ENCODE measurements around the gene FAM114A1.
A peak's percentile ranks its signal among the peaks of the same experiment; 100 is the strongest.

FAM114A1 gene

GRCh38 chr4:38860788-38861424 is 6.7 kb upstream of the FAM114A1 start:
- peak; percentile 43 for DNase-seq

GRCh38 chr4:38861791-38862190 is 5.8 kb upstream of the FAM114A1 start:
- DNase-seq, result no peak

DNA sequence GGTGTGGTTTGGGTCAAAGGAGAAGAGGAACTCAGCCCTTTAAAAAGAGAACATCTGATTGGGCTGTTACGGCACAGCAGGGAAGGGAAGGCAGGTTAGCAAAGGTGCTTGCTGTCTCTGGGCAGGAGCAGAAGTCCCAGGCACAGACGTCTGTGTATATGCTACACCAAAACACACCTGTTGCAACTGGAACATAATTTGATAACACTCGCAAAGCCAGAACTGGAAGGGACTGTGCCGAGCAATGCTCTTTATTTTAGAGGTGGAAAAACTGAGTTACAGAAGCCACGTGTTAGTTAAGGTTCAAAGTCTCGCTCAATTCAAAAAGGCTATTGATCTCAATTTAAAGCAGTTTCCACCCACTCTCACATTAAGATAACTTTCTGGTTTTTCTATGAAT is 2.2 kb upstream of the FAM114A1 start:
- DNase-seq, result no peak

- DNase-seq, result no peak
Observed at GRCh38 chr4:38866973-38867477, 581 bp upstream of the FAM114A1 start.

GRCh38 chr4:38868059-38868960 is 704 bp downstream of the FAM114A1 start:
- DNase-seq, result peak; percentile 41

- DNase-seq, result peak; percentile 57
Observed at GRCh38 chr4:38869511-38869910, 1.9 kb downstream of the FAM114A1 start.

DNA sequence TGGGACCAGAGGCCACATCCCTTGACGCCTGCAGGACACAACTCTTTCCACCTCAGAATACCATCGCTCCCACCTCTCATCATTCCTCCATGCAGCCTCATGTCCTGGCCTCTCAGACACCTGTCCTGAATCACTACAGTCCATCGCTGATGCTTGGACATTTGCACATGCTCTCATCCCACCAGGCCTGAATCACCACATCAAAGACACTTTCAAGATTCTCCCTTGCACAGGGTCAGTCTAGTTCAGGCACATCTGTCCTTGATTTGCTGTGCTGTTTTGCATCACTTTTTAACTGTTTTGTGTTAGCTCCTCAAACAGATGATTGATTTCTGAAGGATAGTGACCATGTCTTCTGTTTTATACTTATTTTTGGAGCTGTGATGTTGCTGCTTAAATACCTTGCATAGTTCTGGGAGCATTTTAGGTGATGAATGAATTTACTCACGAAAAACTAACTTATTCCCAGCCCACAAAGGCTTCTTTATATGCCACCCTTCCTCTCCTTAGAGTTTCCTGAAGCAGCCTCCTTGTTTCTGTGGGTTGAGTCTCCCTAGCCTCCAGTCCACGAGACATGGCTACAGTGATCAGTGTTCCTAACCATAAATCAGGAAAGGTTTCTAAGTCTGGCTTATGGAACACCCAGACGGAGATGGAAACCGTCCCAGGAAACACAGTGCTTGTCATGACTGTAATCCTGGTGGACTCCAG is 2.6 kb downstream of the FAM114A1 start:
- no peak for DNase-seq

DNA sequence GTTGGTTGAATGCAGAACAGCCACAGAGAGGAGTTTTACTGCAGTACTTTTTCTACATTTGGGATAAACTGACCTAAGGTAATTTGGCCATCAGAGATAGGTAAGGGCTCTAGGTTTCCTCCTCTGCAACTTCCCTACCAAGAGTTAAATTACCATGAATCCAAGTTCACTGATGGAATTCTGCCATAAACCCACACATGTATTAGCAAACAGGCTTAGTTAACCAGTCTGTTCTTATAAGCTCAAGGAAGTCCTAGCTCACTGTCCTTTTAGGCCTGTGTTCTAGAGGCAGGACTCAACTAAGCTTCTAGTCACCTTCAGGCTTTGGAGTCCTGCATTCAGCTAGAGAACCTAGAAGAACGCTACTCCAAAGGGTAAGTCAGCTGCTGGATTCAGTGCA is 4.0 kb downstream of the FAM114A1 start:
- no peak for DNase-seq

DNA sequence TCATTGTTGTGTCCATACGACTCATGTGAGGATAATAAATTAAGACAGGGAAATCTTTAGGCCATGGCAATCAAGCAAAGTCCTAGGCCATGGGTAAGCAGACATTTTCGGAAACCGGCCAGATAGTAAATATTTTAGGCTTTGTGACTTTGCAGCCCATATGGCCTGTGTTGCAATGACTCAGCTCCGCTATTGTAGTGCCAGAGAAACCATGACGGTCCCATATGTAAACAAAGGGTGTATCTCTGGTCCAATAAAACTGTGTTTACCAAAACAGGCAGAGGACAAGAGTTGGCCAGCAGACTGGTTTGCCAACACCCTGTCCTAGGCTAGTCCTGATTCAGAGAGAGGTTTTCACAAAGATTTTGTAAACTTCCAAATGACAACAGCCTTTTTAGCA is 5.0 kb downstream of the FAM114A1 start:
- DNase-seq, result peak; percentile 71

DNA sequence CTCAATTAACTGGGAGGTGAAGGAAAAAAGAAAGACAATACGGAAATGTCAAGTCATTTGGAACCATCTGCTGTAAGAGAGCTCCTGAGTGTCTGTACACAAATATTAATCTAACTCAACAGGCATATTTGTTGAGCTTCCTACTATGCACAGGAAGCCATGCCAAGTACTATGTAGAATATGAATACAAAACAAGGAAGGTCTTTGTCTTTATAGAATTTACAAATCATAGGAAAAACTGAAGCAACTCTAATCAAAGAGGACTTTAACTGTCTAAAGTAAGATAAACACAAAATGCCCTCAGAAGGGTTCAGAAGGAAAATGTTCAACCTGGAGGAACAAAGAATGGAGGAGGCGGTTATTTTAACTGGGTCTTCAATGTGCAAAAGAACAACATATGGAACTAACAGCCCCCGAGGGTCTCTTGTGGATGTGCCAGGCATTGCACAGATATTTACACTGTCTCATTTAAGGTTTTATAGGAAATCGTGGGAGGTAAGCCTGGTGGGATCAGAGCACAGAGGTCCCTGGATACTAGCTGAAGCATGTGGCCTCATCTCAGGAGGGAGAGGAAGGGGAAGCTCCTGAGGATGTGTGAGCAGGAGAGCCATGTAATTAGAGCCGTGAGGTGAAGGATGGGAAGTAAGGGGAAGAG is 5.8 kb downstream of the FAM114A1 start:
- DNase-seq, result no peak

- no peak for DNase-seq
Observed at GRCh38 chr4:38876636-38877035, 9.0 kb downstream of the FAM114A1 start.

- no peak for DNase-seq
Observed at GRCh38 chr4:38884254-38884653, 16.6 kb downstream of the FAM114A1 start.

DNA sequence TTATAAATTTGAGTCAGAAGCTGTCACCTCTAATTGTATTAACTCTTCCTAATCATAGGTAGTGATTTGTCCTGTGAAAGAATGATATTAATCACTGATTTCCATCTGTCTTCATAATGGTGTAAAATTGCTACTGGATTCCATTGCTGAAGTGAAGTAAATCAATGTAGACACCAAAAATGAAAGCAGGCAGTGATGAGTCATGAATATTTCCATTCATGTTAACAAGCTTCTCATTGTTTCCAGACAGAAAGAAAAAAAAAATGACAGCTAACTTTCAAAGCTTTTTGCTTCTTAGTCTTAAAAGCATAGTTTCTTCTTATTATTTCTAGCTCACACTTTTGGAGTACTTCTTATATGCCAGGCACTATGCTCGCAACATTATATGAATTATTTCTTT is 21.5 kb downstream of the FAM114A1 start:
- DNase-seq, result peak; percentile 74

GRCh38 chr4:38891051-38891983 is 23.7 kb downstream of the FAM114A1 start:
- DNase-seq, result no peak

DNA sequence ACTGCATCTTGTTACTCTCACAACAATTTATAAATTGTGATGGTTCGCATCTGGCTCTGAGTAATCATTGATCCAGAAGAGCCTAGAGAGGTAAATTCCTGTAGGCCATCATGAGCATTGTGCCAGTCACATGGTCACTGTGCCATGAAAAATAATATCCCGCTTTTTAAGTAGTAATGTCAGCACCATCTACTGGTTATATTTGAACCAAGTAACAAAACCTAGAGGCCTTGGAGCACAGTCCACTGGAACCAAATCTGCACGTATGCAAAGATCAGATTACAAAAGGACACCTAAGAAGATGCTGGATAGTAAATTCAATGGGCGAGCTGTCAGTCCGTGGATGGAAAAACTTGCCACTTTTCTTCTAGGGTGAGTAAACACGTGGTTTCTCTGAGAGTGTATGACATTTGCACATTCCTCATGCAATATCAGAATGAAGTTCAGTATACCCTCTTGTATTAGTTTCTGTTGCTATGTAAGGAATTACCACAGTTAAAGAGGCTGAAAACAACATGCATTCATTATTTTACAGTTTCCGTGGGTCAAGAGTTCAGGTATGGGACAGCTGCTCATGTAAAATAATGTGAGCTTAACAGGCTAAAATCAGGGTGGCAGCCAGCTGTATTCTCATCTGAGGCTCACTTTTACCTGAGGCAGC is 26.8 kb downstream of the FAM114A1 start:
- DNase-seq, result no peak

GRCh38 chr4:38896940-38897339 is 29.3 kb downstream of the FAM114A1 start:
- DNase-seq, result no peak

GRCh38 chr4:38898245-38898644 is 30.6 kb downstream of the FAM114A1 start:
- no peak for DNase-seq

GRCh38 chr4:38902221-38902620 is 34.6 kb downstream of the FAM114A1 start:
- no peak for DNase-seq

GRCh38 chr4:38902695-38903094 is 35.1 kb downstream of the FAM114A1 start:
- no peak for DNase-seq

DNA sequence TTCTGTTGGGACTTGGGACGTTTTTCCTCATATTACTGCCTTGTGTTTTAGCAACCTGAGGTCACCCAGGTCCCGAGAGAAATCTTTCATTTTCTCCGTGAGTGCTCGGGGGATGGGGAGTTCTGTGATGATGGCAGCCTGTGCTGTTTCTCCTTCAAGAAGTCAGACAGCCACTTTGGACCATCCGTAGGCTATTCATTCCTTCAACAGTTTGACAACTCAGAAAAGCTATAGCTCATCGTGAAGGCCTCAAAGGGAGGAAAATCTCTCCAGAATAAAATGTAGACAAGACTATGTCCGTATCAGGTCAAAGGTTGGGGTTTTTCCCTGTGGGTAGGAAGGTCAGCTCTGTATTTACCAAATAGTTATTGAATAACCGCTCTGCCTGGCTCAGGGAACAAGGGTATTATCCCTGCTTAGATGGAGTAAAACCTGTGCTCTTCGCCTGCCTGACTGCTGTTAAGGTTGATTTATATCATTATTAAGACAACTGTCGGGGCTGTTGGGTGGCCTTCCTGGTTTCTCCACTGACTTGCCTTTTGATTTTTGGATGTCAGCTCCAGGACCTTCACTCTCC is 36.6 kb downstream of the FAM114A1 start:
- DNase-seq, result no peak

DNA sequence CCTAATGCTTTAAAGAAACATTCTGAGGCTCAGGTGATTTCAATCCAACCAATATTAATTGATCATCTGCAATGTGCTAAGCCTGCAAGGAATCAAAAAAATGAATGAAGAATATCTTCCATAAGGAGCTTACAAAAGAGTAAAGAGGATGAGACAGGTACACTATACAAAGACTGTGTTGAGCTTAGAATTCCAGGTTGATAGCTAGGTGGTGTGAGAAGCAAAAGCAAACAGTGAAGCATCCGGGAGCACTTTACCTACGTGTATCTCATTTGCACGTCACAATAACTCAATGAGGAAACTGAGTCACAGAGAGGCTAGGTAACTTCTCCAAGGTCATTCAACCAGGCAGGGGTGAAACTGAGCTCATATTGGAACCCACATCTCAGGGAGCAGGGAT is 37.1 kb downstream of the FAM114A1 start:
- DNase-seq, result no peak

Measured in EL (cell line).